Breast epithelium (tissue), 3 donors: Measurements from ENCODE around the gene RNLS.

ENCODE experiments used
- CTCF ChIP-seq, 3 donors: fragments of 450-650 bp; IDR thresholded peaks; one replicate each; pipeline ENCODE4 v1.5.1; 2016 to 2017; ENCODE audit warnings: antibody characterized with exemption in 3 of 3, mild to moderate bottlenecking in 3 of 3, moderate library complexity in 3 of 3
- POLR2AphosphoS5 ChIP-seq, 3 donors: sonication (generic); formaldehyde crosslinking; IDR thresholded peaks; one replicate each; pipeline ENCODE4 v1.6.1; 2017; ENCODE audit warnings: antibody characterized with exemption in 3 of 3

DNA sequence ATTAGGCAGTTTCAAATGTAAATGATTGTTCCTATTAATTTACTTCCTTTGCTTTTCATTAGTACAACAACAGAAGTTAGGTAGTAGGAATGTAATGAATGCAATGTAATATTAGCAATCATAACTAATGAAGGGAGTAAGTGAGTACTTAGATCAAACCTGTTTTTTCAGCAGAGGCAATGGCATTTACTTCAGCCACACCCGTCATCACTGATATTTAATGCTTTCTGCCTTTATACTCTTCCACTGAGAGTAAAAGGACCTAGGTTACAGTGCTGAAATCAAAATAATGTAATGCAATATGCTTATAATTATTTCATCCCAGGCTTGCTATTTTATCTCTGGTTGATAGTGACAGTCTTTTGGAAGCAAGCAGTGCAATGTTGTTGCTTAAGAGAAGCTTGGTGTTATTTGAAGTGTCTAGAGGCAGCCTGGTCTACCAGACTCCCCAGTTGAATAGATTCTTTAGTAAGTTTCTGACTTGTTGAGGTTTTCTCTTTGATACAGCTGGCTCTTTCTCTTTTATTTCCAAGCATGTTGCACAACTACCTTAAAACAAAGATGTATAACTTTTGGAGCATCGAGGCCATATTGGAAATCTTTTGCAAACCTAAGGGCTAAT is 149.4 kb downstream of the RNLS start:
- TF ChIP-seq POLR2AphosphoS5 (IDR thresholded peaks at IDR 0.05) (no peak), CTCF (IDR thresholded peaks at IDR 0.05) (no peak)
